Tibial nerve (tissue), 3 donors: Measurements from ENCODE around the gene PLCB3.

Experiments
- CTCF ChIP-seq, 5 experiments: fragments of 200-600 bp in 3 of 5; fragments of 450-650 bp in 2 of 5; sonication (generic) in 3 of 5; IDR thresholded peaks; one replicate each; pipeline ENCODE4 v1.5.1; 2016 to 2019; ENCODE audit warnings: antibody characterized with exemption in 5 of 5, mild to moderate bottlenecking in 3 of 5, moderate library complexity in 2 of 5
- POLR2A ChIP-seq, 2 donors: fragments of 450-650 bp; IDR thresholded peaks; one replicate each; pipeline ENCODE4 v1.6.1; 2017; ENCODE audit warnings: antibody characterized with exemption in 2 of 2, mild to moderate bottlenecking in 2 of 2, moderate library complexity in 2 of 2

GRCh38 chr11:64312947-64313346 lies 61.6 kb downstream of the PLCB3 start:
- TF ChIP-seq CTCF (IDR thresholded peaks at IDR 0.05) (no peak), POLR2A (IDR thresholded peaks at IDR 0.05) (no peak)
